OCI-LY1 (cell line): Measurements from ENCODE around the gene GNG7.

Source experiments
- H2AFZ ChIP-seq: fragments of 200-600 bp; sonication (generic), shearing (Covaris generic); 2 replicates; pipeline ENCODE4 v1.6.0; 2014; ENCODE audit warnings: antibody characterized with exemption, mild to moderate bottlenecking, low read length
- H3F3A ChIP-seq: fragments of 200-600 bp; sonication (generic), shearing (Covaris generic); 2 replicates; pipeline ENCODE4 v1.6.0; 2014; ENCODE audit warnings: mild to moderate bottlenecking, antibody characterized with exemption, low read length, moderate library complexity; ENCODE audit not compliant: insufficient read depth
- H3K27ac ChIP-seq: fragments of 200-600 bp; sonication (generic); 2 replicates; pipeline ENCODE4 v1.5.1; 2014; ENCODE audit warnings: low read length, mixed run types, mild to moderate bottlenecking, low read depth; ENCODE audit not compliant: poor library complexity, severe bottlenecking
- H3K27me3 ChIP-seq: fragments of 200-600 bp; sonication (generic); 2 replicates; pipeline ENCODE4 v1.6.0; 2014; ENCODE audit warnings: antibody characterized with exemption, mild to moderate bottlenecking, low read length, moderate library complexity; ENCODE audit not compliant: insufficient read depth
- H3K36me3 ChIP-seq: fragments of 200-600 bp; sonication (generic); 2 replicates; pipeline ENCODE4 v1.6.1; 2014; ENCODE audit warnings: mild to moderate bottlenecking, antibody characterized with exemption, low read length, moderate library complexity, mixed read lengths; ENCODE audit not compliant: insufficient read depth
- H3K4me1 ChIP-seq: fragments of 200-600 bp; sonication (generic); 2 replicates; pipeline ENCODE4 v1.5.1; 2014; ENCODE audit warnings: mild to moderate bottlenecking, low read length, moderate library complexity; ENCODE audit not compliant: insufficient read depth, severe bottlenecking
- H3K4me2 ChIP-seq: fragments of 200-600 bp; sonication (generic), shearing (Covaris generic); 2 replicates; pipeline ENCODE4 v1.6.1; 2014; ENCODE audit warnings: low read length
- H3K4me3 ChIP-seq: fragments of 200-600 bp; sonication (generic); 2 replicates; pipeline ENCODE4 v1.5.1; 2014; ENCODE audit warnings: low read length, low read depth, mild to moderate bottlenecking, mixed read lengths; ENCODE audit not compliant: poor library complexity, severe bottlenecking
- H3K79me2 ChIP-seq: fragments of 200-600 bp; shearing (Covaris generic); 2 replicates; pipeline ENCODE4 v1.6.1; 2016; ENCODE audit warnings: mixed run types, low read length, mixed read lengths; ENCODE audit not compliant: insufficient read depth
- H3K9ac ChIP-seq: fragments of 200-600 bp; sonication (generic), shearing (Covaris generic); 2 replicates; pipeline ENCODE4 v1.6.1; 2014; ENCODE audit warnings: mild to moderate bottlenecking, low read length, mixed read lengths
- H3K9me2 ChIP-seq: fragments of 200-600 bp; sonication (generic), shearing (Covaris generic); 2 replicates; pipeline ENCODE4 v1.6.1; 2014; ENCODE audit warnings: low read depth, mild to moderate bottlenecking, low read length, mixed read lengths
- H3K9me3 ChIP-seq: fragments of 200-600 bp; shearing (Covaris generic); 2 replicates; pipeline ENCODE4 v1.6.1; 2014; ENCODE audit warnings: low read length, mixed read lengths
- H4K20me1 ChIP-seq: fragments of 200-600 bp; sonication (generic), shearing (Covaris generic); 2 replicates; pipeline ENCODE4 v1.6.0; 2016; ENCODE audit warnings: mild to moderate bottlenecking, low read length; ENCODE audit not compliant: insufficient read depth
- EZH2 ChIP-seq: fragments of 200-600 bp; sonication (generic), shearing (Covaris generic); IDR thresholded peaks from 2 replicates; pipeline ENCODE4 v1.8.0; 2017; ENCODE audit warnings: borderline replicate concordance, mixed run types, mild to moderate bottlenecking, antibody characterized with exemption, low read length, moderate library complexity, mixed read lengths
- TF ChIP-seq, protein P1 (sequence below): fragments of 200-600 bp; sonication (generic), shearing (Covaris generic); IDR thresholded peaks from 2 replicates; pipeline ENCODE4 v1.5.1; 2017; ENCODE audit warnings: mild to moderate bottlenecking, antibody characterized with exemption, low read length, moderate library complexity, mixed read lengths

The GNG7 gene

DNA sequence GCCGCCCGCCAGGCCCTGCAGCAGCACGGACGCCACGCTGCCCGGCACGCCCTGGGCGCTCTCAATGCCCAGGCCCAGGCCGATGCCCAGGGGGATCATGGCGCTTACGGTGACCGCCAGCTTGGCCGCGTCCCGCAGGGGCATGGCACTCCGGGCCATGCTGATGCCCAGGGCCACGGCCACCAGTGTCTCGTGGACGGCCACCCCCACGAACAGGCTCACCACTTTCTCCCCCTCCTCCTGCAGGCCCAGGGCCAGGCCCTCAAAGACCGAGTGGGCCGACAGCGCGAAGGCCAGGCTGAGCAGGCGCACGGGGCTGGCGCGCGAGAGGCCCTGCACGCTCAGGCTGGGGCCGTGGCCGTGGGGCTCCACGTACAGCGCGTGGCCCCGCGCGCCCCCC, 30.4 kb upstream of the GNG7 start:
- Histone ChIP-seq H3K9me3 (no peaks in the 10 kb centered on the region), H3K4me2 (no peak overlapping the region), H2AFZ (no peak overlapping the region), H3K4me3 (no peak overlapping the region), H3K27ac (no peak overlapping the region), H3K9ac (no peak overlapping the region), H3K4me1 (no peaks in the 10 kb centered on the region), H3F3A (no peaks in the 10 kb centered on the region), H3K27me3 (peaks cover 4% of the 10 kb centered on the region; the same call in 1 of the 2 replicates), H3K9me2 (no peaks in the 10 kb centered on the region), H4K20me1 (no peaks in the 10 kb centered on the region), H3K79me2 (no peaks in the 10 kb centered on the region), H3K36me3 (peaks cover 36% of the 10 kb centered on the region)
- TF ChIP-seq, protein P1, sequence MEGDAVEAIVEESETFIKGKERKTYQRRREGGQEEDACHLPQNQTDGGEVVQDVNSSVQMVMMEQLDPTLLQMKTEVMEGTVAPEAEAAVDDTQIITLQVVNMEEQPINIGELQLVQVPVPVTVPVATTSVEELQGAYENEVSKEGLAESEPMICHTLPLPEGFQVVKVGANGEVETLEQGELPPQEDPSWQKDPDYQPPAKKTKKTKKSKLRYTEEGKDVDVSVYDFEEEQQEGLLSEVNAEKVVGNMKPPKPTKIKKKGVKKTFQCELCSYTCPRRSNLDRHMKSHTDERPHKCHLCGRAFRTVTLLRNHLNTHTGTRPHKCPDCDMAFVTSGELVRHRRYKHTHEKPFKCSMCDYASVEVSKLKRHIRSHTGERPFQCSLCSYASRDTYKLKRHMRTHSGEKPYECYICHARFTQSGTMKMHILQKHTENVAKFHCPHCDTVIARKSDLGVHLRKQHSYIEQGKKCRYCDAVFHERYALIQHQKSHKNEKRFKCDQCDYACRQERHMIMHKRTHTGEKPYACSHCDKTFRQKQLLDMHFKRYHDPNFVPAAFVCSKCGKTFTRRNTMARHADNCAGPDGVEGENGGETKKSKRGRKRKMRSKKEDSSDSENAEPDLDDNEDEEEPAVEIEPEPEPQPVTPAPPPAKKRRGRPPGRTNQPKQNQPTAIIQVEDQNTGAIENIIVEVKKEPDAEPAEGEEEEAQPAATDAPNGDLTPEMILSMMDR = no peak
- TF ChIP-seq EZH2 = no peak

DNA sequence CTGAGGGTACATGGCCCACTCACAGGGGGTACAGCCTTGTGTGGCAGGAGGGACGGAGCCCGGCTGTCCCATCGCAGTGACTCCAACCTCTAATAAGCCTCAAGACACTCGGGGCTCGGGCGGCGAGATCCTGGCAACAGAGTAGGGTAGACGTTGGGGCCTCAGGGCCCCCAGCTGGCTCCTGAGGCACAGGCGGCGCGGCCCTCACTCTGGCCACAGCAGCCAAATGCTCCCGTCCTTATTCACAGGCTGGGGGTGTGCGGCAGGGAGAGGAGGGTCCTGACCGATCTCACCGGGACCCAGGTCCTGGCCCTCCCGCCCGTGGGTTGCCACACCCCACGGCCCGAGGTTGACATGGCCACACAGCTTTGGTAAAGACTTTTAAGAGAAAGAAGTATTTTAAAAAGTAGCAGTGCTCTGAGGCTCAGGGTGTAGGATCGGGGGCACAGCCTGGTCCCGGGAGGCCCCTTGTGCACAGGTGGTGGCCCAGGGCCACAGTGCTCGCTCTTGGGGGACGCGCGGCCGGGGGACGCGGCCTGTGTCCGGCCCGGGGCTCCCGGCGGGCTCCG, 29.7 kb upstream of the GNG7 start:
- no peaks in the 10 kb centered on the region for H3K9me2 ChIP-seq
- H3K27me3 ChIP-seq = peaks cover 4% of the 10 kb centered on the region; the same call in 1 of the 2 replicates
- no peak overlapping the region for H3K27ac ChIP-seq
- H3K4me1 ChIP-seq = no peaks in the 10 kb centered on the region
- H3K79me2 ChIP-seq = no peaks in the 10 kb centered on the region
- H3K9me3 ChIP-seq = no peaks in the 10 kb centered on the region
- no peak overlapping the region for H2AFZ ChIP-seq
- no peak overlapping the region for H3K4me2 ChIP-seq
- no peak overlapping the region for H3K9ac ChIP-seq
- no peaks in the 10 kb centered on the region for H3F3A ChIP-seq
- peaks cover 35% of the 10 kb centered on the region for H3K36me3 ChIP-seq
- no peak overlapping the region for H3K4me3 ChIP-seq
- TF ChIP-seq, protein P1 = no peak
- TF ChIP-seq EZH2 = no peak
- no peaks in the 10 kb centered on the region for H4K20me1 ChIP-seq

DNA sequence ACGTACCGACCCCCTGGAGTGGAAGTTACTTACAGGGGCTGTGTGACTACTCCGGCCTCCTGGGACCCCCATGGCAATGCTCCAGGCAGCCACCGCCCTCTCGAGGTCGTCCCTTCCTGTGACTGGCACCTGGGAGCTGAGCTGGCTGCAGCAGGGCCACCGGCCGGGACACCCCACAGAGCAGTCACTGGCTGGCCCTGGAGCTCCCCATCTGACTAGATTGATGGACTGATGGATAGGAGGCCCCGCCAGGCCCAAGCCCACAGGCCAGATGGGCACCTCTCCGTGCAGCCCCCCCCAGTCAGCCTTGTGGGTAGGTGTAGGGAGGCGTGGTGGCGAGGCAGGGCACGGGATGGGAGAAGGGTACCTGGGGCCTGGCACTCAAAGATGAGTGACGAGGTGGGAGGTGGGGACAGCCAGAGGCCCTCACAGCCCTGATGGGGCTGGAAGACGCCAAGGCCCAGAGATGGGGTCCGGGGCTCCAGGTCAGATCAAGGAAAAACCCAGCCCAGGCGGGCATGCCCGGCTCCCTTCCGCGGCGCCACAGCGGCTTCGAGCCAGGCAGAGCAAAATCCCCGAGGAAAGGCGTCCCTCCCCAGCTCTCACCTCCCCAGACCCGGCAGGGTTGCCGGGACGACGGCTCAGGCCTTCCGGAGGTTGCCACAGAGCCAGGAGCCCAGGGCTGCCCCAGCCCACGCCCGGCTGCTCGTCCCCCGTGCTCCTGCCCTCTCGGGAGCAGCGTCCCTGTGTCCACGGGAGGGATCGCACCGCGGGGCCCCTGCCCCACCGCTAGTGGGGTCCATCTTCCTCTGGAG, 28.9 kb upstream of the GNG7 start:
- Histone ChIP-seq H3K9me2 (no peaks in the 10 kb centered on the region), H3K9ac (no peak overlapping the region), H2AFZ (no peak overlapping the region), H3K4me1 (no peaks in the 10 kb centered on the region), H3K79me2 (no peaks in the 10 kb centered on the region), H3K4me3 (no peak overlapping the region), H3F3A (no peaks in the 10 kb centered on the region), H3K36me3 (peaks cover 26% of the 10 kb centered on the region), H3K9me3 (no peaks in the 10 kb centered on the region), H4K20me1 (no peaks in the 10 kb centered on the region), H3K27me3 (peaks cover 8% of the 10 kb centered on the region; the same call in 1 of the 2 replicates), H3K27ac (no peak overlapping the region), H3K4me2 (no peak overlapping the region)
- TF ChIP-seq EZH2 = no peak
- TF ChIP-seq, protein P1 = no peak
